Stimulated activated CD8-positive, alpha-beta memory T cell treated with anti-CD3 and anti-CD28 coated beads, Interleukin-15, amount 100 ng/mL, for 1 hour (primary cell): ENCODE results near the gene PXDN.
"Not testable (repeated sequence)": the region's sequence is repeated elsewhere in the genome, so short reads cannot be mapped to it uniquely, and the experiment has no call there.

Experiments
- DNase-seq: peaks from one replicate; pipeline ENCODE4 v3.0.0-alpha.2; 2020; ENCODE audit warnings: low read depth

The PXDN gene

GRCh38 chr2:1701556-1702185 lies 42.6 kb downstream of the PXDN start:
- no peak for DNase-seq

- DNase-seq = no peak
Observed at GRCh38 chr2:1701020-1701419, 43.3 kb downstream of the PXDN start.

DNA sequence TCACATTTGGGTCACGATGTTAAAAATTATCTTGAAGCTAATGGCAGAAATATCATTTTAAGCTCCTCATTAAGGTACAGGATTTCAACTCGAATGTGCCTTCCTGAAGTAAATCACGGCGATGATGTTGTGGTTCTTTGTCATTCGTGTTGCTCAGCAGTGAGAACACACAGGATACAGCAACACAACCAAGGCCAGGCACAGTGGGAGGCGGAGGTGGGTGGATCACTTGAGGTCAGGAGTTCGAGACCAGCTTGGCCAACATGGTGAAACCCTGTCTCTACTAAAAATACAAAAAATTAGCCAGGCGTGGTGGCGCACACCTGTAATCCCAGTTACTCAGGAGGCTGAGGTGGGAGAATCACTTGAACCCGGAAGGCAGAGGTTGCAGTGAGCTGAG lies 43.9 kb downstream of the PXDN start:
- not testable (repeated sequence) for DNase-seq

- no peak for DNase-seq
Observed at GRCh38 chr2:1698188-1698945, 45.9 kb downstream of the PXDN start.

DNA sequence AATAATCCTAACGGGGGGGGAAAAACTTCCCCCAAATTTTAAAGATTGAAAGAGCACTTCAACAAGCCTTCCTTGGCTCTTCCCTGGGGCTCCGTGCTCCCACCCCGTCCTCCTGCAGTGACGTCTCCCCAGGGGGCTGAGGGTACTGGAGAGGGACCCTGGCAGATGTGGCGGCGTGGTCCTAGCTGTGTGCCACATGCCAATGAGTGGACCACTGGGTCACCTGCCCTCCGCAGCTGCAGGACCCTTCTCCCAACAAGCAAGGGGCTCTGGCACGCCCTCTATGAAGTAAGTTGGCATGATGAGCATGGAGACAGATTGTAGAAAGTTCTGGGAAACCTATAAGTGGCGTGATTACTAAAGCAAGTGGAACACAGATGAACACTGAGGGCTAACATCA lies 46.7 kb downstream of the PXDN start:
- DNase-seq = no peak

- no peak for DNase-seq
Observed at GRCh38 chr2:1696472-1696871, 47.8 kb downstream of the PXDN start.

DNA sequence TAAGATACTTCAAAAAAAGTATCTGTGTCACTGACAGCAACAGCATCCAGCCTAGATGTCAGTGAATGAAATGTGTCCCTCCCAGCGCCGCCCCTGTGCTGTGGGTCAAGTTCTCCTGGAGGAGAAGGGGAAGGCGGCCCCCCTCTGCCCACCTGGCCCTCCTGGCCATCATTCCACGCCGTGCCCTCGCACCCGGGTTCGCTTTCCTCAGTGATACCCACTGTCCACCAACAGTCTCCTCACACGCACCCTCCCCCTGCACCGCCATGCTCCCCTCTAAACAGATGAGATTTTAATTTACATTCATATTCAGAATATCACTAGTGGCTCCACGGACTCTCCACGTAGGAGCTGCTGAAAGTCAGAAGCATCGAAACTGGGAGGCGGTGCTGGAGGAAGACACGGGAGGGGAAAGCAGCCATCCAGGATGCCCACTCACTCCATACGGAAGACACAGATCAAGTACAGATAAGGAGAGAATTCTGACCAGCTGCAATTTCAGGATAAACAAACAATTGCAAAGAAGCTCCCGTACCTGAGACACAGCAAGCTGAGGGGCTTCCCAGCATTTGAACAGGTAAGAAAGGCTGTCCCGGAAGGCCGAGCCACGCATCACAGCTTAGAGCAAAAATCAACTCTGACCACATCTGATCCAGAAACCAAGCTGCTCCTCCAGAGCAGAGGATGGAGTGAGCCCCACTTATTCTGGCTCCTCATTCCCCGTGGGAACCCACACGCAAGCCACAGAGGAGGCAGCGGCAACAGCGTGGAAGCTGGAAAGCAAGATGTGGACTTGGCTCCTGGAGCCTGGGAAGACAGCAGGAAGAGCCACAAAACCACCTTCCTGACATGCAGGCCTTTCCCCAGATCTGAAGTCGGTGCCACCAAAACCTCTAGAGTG lies 49.7 kb downstream of the PXDN start:
- DNase-seq = no peak

DNA sequence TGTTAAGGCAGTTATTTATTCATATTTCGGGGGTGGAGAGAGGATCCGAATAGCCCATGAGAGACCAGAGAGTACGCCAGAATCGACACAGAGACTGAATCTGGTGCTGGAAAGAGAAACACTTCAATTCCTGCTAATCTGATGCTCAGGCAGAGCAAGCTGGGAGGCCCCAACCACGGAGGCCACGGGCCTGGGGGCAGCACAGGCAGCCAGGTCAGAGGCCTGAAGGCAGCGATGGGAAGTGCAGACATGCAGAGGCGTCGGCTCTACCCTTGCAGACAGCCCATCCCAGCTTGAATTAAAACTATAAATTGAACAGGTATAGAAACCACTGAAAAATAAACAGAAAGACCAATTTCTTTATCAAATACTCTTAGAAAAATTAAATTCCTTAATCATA lies 50.6 kb downstream of the PXDN start:
- DNase-seq = no peak

GRCh38 chr2:1692342-1692741 lies 52.0 kb downstream of the PXDN start:
- DNase-seq = no peak

- no peak for DNase-seq
Observed at GRCh38 chr2:1691366-1691765, 52.9 kb downstream of the PXDN start.

- DNase-seq = no peak
Observed at GRCh38 chr2:1690056-1690775, 54.1 kb downstream of the PXDN start.

DNA sequence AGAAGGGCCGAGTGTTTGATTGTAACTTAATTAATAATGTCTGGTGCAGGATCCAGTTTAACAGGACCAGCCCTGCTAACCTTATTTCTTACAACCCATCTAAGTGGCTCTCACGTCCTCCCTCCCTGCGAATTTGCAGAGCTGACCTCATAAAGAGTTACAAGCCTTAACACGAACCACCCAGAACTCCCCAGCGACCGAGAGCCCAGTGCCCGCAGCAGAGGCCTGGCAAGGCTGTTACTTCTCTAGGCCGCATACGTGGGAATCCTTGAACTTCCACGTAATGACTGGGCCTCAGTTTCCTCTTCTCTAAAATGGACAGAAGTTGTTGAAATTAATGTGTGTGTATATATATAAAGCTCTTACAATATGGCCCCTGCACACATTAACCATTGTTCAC lies 55.5 kb downstream of the PXDN start:
- DNase-seq = no peak

- no peak for DNase-seq
Observed at GRCh38 chr2:1688161-1688560, 56.2 kb downstream of the PXDN start.

DNA sequence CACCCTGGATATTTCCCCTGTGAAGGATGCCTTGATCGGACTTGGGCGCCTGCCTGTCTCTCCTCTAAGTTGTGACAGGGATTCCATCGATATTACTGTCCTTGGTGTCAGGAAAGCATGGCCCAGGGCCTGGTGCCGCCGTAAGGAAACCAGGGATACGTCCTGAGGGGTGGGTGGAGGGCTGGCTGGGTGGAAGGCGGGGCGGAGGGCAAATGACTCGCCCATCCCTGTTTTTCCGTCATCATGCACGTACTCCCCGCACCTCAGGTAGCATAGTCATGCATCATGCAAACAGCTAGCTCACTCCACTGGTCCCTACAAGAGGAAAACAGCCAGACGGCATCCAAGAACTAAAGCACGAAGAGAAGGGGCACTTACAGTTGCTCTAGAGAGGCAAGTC lies 57.1 kb downstream of the PXDN start:
- no peak for DNase-seq

DNA sequence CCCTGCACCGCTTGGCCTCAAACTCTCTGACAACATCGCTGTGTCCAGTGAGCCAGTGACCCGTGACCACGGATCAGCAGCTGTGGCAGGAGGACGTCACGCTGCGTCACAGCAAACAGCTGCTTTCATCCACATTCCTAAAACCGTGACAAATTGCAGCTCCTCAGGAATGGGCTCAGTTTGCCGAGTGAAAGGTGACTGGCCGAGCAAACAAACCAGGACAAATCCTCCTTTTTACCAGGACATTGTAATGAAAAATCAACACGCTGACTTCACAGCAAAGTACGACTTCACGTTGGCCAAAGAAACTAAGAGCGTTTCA lies 57.6 kb downstream of the PXDN start:
- DNase-seq = no peak

DNA sequence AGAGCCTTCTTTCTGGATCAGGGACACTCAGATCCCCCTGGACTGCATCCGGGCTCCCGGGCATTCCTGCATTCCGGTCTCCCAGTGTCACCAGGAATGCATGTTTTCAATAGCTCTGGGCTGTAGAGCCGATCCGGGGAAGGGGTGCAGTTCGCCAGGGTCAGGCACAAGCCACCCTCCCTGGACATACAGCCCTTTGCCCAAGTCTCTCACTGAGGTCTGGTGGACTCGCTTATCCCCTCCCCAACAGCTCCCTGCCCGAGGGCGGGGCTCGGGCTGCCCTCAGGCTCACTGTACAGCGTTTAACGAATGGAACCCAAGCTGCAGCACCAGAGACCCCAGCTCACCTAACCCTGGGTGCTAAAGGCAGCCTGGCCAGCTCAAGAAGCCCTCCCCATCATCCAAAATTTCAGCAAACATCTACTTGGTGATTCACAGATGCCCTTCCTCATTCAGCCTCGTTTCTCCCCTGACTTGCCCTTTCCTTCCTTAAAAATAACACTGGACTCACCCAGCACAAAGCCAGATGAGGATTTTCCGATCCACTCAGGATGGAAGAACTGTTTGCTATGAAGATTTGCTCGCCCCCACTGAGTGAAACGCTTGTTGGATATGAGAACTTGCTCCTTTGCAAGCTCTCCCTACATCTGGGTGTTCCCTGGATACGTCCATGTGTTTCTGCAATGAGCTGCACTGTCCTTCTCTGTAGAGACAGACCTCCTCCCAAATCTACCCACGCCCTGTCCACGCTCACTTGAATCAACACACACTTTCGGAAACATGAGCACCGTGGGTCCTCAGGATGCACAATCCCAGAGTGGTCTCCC lies 58.1 kb downstream of the PXDN start:
- DNase-seq = no peak

GRCh38 chr2:1685078-1685956 lies 59.0 kb downstream of the PXDN start:
- no peak for DNase-seq

GRCh38 chr2:1683297-1683696 lies 61.0 kb downstream of the PXDN start:
- no peak for DNase-seq

- DNase-seq = no peak
Observed at GRCh38 chr2:1682181-1682440, 62.2 kb downstream of the PXDN start.

DNA sequence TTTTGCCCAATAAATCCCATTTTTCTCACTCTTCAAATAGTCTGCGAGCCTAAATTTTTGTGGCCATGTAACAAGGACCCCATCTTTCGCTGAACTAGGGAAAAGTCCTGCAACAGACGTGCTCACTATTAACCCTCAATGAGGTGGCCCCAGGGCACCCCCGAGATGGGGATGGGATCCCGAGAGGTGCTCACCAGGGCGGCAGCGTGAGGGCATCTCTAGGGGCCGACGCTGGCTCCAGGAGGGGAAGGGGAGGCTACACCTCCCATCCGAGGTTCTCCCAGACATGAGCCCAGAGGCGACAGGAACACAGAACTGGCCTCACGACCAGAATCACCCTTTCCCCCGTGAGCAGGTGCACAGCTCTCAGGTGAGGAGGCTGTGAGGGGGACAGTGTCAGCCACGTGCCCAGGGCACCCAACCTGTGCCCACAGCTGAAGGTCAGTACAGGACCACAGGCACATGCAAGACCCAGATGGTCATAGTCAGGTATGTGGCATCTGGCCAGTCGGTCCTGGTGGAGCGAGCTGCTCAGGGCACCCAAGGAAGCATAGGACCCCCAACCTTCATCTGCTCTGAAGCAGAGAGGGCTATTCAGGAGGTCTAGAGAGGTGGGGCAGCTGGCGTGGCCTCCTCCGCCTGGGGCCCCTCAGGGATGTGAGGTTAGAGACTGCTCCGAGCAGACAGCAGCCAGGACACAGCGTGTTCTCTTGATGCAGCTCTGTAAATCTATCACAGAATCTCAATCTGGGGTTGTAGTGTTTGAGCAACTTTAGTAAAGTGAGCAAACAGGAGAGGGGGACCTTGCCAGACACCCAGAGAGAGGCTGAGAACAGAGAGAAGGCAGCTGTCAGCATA lies 62.8 kb downstream of the PXDN start:
- no peak for DNase-seq
